HG02973 (cell line): ENCODE results near the gene PLXNA2.

Experiments
- ATAC-seq: cut with Tn5 transposase; IDR thresholded peaks from one replicate; pipeline ENCODE4 v1.9.1; 2021; ENCODE audit warnings: moderate library complexity; ENCODE audit not compliant: unreplicated experiment

Gene PLXNA2

GRCh38 chr1:208265525-208265924 lies 21.3 kb upstream of the PLXNA2 start:
- no peak for ATAC-seq

GRCh38 chr1:208265122-208265469 lies 20.9 kb upstream of the PLXNA2 start:
- ATAC-seq: no peak

DNA sequence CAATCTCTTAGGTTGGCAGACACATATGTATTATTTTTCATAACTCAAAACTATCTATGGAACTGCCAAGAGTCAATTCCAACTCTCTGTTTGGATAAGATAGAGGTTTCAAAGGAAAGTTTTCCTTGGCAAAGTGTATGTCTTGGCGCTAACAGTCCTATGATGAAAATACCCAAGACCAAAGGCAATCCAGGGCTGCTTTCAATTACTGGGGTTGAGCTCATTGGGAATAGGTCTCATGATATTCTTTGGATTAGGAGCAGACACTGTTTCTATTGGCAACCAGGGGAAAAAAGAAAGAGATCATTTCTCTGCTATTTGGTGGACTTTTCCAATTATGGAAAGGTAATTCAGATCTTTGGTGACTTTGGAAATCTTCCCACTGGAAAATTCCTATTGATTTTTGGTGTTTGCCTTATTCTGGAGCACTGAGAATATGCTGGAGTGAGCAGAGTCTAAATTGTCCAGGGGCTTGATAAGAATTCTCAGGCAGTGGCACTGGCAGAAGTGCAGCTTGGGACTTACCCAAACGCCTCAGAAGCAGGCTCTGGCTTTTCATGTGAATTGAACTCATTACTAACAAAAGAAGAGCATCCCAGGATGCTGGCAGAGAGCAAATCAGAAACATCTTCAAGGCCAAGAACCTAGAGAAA lies 20.4 kb upstream of the PLXNA2 start:
- no peak for ATAC-seq

DNA sequence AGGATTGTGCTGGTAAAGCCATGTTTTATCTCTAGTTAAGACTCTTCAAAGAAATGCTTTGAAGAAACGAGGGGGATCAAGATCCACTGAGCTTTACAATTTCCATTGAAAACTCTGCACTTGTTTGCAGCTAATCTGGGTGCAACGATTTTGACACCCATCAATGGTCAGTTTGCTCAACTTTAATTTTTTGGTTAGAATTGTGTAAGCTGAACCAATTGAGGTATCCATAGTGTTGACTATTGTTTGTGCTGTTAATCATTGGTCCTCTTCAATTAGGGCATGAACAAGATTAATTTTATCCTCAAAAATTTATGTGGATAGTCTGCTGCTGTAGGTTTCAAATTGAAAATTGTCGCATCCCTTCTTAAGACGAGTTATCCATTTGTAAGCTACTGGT lies 17.7 kb upstream of the PLXNA2 start:
- no peak for ATAC-seq

- ATAC-seq: no peak
Measured at GRCh38 chr1:208258277-208258676, 14.1 kb upstream of the PLXNA2 start.

DNA sequence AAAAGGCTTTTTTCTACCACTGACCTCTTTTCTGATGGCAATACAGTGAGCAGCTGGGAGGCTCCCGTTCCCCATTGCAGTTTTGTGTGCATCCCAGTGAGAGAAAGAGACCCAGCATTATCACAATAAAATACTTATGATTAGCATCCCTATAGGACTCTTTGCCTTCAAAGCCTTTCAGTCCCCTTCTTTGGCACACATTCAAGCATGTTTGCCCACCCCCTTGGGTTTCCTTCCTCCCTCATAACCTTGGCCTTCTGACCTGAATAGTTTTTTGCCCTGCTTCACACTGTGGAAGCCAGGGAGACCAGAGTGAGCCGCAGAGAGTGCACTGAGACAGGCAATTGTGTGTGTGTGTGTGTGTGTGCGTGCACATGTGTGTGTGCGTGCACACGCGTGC lies 13.2 kb upstream of the PLXNA2 start:
- no peak for ATAC-seq

DNA sequence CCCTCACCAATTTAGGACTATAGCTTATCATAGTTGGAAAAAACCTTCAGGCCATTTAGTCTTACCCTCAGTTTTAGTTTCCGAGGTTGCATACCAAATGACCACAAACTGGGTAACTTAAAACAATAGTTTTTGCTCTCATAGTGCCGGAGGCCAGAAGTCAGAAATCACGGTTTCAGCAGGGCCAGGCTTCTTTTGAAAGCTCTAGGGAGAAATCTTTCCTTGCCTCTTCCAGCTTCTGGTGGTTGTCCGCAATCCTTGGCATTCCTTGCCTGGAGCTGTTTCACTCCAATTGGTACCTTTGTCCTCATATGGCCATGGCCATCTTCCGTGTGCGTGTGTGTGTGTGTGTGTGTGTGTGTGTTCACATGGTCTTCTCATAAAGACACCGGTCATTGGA lies 12.4 kb upstream of the PLXNA2 start:
- ATAC-seq: no peak

DNA sequence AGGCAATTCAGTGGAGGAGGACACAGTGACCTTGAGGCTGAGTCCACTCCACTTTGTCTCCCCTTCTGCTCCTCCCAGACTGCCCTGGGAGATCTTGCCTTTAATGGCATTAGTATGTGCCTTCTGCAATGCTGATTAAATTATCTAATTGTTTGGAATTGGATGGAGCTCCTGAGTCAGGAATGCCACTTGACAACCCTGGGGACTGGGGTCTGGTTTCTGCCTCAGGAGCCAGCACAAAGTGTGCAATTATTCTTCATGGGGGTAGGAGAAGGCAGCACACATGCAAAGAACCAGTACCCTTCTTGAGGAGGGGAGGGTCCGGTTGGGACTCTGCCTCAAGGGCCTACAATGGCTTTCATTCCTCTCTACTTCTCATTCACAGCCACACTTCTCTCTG lies 11.9 kb upstream of the PLXNA2 start:
- no peak for ATAC-seq

DNA sequence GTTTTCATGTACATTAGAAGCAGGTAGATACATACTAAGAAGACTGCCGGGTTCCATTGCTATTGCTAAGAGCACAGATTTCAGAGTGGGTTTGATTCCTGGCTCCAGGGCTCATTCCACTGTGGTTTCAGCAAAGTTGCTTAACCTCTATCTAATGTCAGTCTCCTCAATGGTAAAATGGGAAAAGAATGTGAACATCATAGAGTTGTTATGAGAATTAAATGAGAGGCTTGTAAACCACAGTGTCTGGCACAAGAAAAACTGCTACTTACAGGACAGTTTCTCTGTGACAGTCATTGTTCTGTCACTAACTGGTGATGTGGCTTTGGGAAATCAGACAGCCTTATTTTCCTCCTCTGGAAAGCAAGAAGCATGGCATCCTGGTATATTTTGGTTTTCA lies 10.7 kb upstream of the PLXNA2 start:
- ATAC-seq: no peak

- no peak for ATAC-seq
Measured at GRCh38 chr1:208254376-208254775, 10.2 kb upstream of the PLXNA2 start.

DNA sequence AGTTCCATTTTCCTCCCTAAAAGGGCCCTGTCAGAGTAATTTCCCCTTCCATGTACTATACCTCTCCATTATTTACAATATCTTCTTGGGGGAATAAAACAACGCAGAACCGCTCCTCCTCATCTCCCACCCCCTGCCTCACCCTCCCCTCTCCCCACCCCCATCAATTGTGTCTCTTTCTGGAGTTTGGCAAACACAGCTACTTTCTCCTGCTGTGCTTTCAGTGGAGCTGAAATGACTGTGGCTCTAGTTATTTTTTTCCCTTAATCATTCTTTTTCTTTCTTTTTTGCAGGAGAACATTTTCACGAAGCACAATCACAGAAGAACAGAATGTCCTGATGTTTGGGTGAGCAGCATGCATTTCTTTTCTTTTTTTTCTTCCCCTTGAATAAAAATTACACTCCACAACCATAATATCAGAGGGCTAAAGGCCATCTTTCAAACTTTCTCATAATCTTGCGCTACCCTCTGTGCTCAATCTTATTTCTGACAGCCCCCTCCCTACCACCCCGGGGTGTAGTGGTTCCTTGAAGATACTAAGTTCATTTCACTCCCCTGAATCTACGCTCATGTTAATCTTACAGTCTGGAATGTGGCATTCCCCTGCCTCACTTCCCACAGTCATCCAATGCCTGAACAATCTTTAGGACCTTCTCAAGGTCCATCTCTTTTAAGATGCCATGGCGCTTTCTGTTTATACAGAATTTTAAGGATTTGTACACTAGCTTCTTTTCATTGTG lies 8.8 kb upstream of the PLXNA2 start:
- ATAC-seq: no peak

GRCh38 chr1:208251911-208252835 lies 8.0 kb upstream of the PLXNA2 start:
- ATAC-seq: no peak

DNA sequence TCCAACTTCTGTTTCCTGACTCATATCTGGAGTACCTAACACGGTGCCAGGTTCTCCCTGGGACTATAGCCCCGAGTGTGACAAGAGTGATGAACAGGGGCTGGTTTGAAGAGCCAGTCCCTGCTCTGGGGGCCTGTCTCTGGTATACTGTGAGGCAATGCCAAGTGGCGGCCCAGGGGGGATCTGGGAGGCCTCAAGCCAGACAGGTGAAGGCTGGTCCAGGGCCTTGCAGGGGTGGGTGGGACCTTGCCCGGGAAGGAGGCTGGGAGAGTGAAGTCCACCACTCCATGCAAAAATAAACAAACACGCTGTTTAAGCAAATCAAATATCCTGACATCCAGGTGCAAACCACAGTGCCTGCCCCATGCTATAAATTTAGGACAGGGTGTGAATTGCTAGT lies 6.8 kb upstream of the PLXNA2 start:
- no peak for ATAC-seq

DNA sequence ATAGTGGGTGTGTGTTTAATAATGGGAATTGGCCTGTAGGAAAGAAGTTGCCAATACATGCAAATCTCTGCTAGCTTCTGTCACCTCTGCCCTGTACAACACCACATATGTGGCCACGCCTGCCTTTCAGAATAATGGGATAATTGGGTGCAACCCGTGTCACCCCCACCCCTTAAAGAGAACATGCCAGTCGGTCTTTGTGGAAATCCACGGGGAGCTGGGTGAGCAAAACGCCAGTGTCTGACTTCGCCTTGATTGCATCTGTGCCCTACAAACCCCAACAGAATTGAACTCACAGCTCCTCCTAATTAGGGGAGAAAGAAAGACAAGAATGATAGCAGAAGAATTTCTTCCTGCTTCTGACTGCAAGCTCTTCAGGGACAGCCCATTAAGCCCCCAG lies 6.4 kb upstream of the PLXNA2 start:
- ATAC-seq: no peak

DNA sequence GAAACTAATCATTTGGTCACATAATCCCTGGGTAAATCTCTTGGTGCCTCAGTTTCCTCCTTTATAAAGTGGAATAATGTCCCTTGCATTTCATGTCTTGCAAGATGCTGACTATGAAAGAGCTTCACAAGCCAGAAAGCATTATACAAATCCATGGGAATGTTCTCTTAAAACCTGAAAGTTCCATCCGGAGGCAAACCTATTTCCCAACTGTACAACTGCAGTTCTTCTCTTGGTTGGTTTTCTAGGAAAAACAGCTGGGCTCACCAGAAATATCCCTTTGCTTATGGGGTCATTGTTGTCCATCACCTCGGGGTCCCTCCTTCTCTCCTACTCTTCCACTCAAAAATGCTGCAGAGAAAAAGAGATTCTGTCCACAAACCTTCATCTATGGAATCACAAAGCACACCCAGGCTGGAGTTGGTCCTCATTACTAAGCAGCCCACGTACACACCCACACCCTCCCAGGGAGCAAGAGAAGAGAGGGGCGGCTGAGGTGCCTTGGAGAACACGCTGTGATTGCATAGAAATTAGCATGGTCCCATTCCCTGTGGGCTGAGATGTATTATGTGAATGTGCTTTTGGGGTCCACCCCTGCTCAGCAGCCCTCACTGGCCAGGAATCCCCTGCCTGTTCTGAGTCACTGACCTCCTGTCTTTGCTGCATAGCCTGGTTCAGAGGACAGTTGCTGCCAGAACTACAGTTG lies 5.0 kb upstream of the PLXNA2 start:
- no peak for ATAC-seq

- no peak for ATAC-seq
Measured at GRCh38 chr1:208248307-208248801, 4.2 kb upstream of the PLXNA2 start.

DNA sequence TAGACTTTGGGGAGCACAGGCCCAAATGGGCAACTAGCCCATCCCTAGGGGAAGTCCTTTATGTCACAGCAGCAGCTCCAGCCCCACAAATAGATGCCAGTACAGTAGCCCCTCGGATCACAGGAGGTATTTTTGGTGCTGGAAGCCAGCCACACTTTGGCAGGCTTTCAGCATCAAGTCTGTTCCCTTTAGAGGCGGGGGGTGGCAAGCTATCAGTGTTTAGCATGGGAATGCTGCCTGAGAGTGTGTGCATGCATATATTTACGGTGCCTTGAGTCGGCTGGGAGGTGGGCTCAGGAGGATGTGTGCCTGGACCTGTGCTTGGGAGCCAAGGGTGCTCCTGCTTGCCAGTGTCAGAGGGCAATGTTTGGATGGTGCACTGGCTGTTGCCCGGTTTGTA lies 3.5 kb upstream of the PLXNA2 start:
- no peak for ATAC-seq

- ATAC-seq: peak; percentile 62
Measured at GRCh38 chr1:208245185-208245705, 1.1 kb upstream of the PLXNA2 start.

GRCh38 chr1:208243527-208243966 lies 637 bp downstream of the PLXNA2 start:
- no peak for ATAC-seq

DNA sequence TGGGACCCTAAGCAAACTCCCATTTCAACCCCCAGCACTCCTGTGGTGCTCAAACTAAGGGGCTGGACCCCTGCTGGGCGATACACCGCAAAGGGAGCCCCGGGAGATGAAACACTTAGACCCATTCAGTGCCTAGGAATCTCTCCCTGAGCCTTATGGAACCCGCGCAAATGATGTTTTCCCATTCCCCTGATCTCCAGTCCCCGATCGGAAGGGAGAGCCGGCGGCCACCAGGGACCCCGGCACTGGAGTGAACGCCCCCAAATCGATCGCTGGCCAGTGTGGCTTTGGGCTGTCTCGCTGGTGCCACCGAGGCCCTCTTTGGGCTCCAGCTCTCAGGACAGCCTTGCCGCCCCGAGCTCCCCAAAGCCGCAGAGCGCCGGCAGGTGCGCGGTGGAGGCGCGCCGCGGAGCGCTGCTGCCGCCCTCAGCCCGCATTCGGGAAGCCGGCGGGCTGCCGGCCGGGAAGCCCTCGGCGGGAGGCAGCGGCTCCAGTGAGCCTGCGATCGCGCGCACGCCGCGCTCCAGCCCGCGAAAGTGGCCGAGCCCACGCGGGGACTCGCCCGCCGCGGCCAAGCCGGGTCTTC lies 1.1 kb downstream of the PLXNA2 start:
- ATAC-seq: no peak
